ENCODE measurements around the gene SLIT3.

The SLIT3 gene

GRCh38 chr5:169288066-169288930 lies 12.6 kb downstream of the SLIT3 start:
- POLR2A ChIA-PET: no interaction called here
- TF ChIP-seq TARDBP (IDR thresholded peaks at IDR 0.05) (no peak), SUZ12 (IDR thresholded peaks at IDR 0.05) (no peak), FOXM1 (IDR thresholded peaks at IDR 0.05; ENCODE audit: borderline replicate concordance) (no peak), L3MBTL2 (conservative IDR thresholded peaks at IDR 0.05) (no peak), ZNF384 (IDR thresholded peaks at IDR 0.05) (no peak), NFRKB (IDR thresholded peaks at IDR 0.05) (no peak), ARNT (IDR thresholded peaks at IDR 0.05) (no peak), ELF4 (IDR thresholded peaks at IDR 0.05) (no peak), SP1 (IDR thresholded peaks at IDR 0.05) (no peak), PKNOX1 (IDR thresholded peaks at IDR 0.05) (no peak), FOXA1 (IDR thresholded peaks at IDR 0.05) (no peak), LEF1 (IDR thresholded peaks at IDR 0.05; ENCODE audit: borderline replicate concordance) (no peak)
- DNase-seq (ENCODE audit: extremely low spot score): no peak
- CTCF ChIA-PET: interaction anchor here (0.6 to 1.4 kb wide), 2 partner anchors 13 to 988 kb away, joined by 3 to 9 read pairs; partner anchors contain the start of gene SLIT3

- TF ChIP-seq L3MBTL2 (conservative IDR thresholded peaks at IDR 0.05): no peak
- TF ChIP-seq BHLHE40 (IDR thresholded peaks at IDR 0.05; ENCODE audit: borderline replicate concordance): no peak
- no peak for TF ChIP-seq CTBP1 (IDR thresholded peaks at IDR 0.05; ENCODE audit: borderline replicate concordance)
- TF ChIP-seq FOXM1 (IDR thresholded peaks at IDR 0.05; ENCODE audit: borderline replicate concordance): no peak
- TF ChIP-seq ARNT (IDR thresholded peaks at IDR 0.05): no peak
- no peak for TF ChIP-seq TARDBP (IDR thresholded peaks at IDR 0.05)
- TF ChIP-seq SUZ12 (IDR thresholded peaks at IDR 0.05): no peak
- no peak for TF ChIP-seq HDGF (IDR thresholded peaks at IDR 0.05; ENCODE audit: borderline replicate concordance)
- no peak for TF ChIP-seq NFRKB (IDR thresholded peaks at IDR 0.05)
- no peak for TF ChIP-seq ZNF384 (IDR thresholded peaks at IDR 0.05)
- no peak for TF ChIP-seq FOXA1 (IDR thresholded peaks at IDR 0.05)
- TF ChIP-seq FOXK2 (IDR thresholded peaks at IDR 0.05): no peak
- TF ChIP-seq ELF4 (IDR thresholded peaks at IDR 0.05): no peak
- TF ChIP-seq LEF1 (IDR thresholded peaks at IDR 0.05; ENCODE audit: borderline replicate concordance): no peak
- TF ChIP-seq SP1 (IDR thresholded peaks at IDR 0.05): no peak
- TF ChIP-seq PKNOX1 (IDR thresholded peaks at IDR 0.05): no peak
- ChIA-PET CTCF (no interaction called here), POLR2A (no interaction called here)
- DNase-seq (ENCODE audit: extremely low spot score): no peak
Observed at GRCh38 chr5:169287529-169287928, 13.4 kb downstream of the SLIT3 start.

GRCh38 chr5:169286572-169287300 lies 14.2 kb downstream of the SLIT3 start:
- CTCF ChIA-PET: interaction anchor here (0.5 to 0.7 kb wide), 2 partner anchors 140 to 278 kb away, joined by 3 to 8 read pairs; no protein-coding TSS in a partner anchor
- DNase-seq (ENCODE audit: extremely low spot score): no peak
- POLR2A ChIA-PET: no interaction called here
- TF ChIP-seq PKNOX1 (IDR thresholded peaks at IDR 0.05) (no peak), FOXM1 (IDR thresholded peaks at IDR 0.05; ENCODE audit: borderline replicate concordance) (no peak), LEF1 (IDR thresholded peaks at IDR 0.05; ENCODE audit: borderline replicate concordance) (no peak), ELF4 (IDR thresholded peaks at IDR 0.05) (no peak), FOXA1 (IDR thresholded peaks at IDR 0.05) (no peak), BHLHE40 (IDR thresholded peaks at IDR 0.05; ENCODE audit: borderline replicate concordance) (no peak), SP1 (IDR thresholded peaks at IDR 0.05) (no peak), ARNT (IDR thresholded peaks at IDR 0.05) (no peak), ZNF384 (IDR thresholded peaks at IDR 0.05) (no peak), SUZ12 (IDR thresholded peaks at IDR 0.05) (no peak), TARDBP (IDR thresholded peaks at IDR 0.05) (no peak), CTBP1 (IDR thresholded peaks at IDR 0.05; ENCODE audit: borderline replicate concordance) (no peak), L3MBTL2 (conservative IDR thresholded peaks at IDR 0.05) (no peak), NFRKB (IDR thresholded peaks at IDR 0.05) (no peak), FOXK2 (IDR thresholded peaks at IDR 0.05) (no peak)

GRCh38 chr5:169283887-169284286 lies 17.1 kb downstream of the SLIT3 start:
- no peak for DNase-seq (ENCODE audit: extremely low spot score)
- ChIA-PET POLR2A (no interaction called here), CTCF (no interaction called here)
- no peak for TF ChIP-seq ELF4 (IDR thresholded peaks at IDR 0.05)
- no peak for TF ChIP-seq ARNT (IDR thresholded peaks at IDR 0.05)
- TF ChIP-seq NFRKB (IDR thresholded peaks at IDR 0.05): no peak
- TF ChIP-seq FOXA1 (IDR thresholded peaks at IDR 0.05): no peak
- TF ChIP-seq FOXM1 (IDR thresholded peaks at IDR 0.05; ENCODE audit: borderline replicate concordance): no peak
- no peak for TF ChIP-seq SUZ12 (IDR thresholded peaks at IDR 0.05)
- no peak for TF ChIP-seq LEF1 (IDR thresholded peaks at IDR 0.05; ENCODE audit: borderline replicate concordance)
- no peak for TF ChIP-seq ZNF384 (IDR thresholded peaks at IDR 0.05)
- TF ChIP-seq CTBP1 (IDR thresholded peaks at IDR 0.05; ENCODE audit: borderline replicate concordance): no peak
- TF ChIP-seq SP1 (IDR thresholded peaks at IDR 0.05): no peak
- TF ChIP-seq FOXK2 (IDR thresholded peaks at IDR 0.05): no peak
- no peak for TF ChIP-seq L3MBTL2 (conservative IDR thresholded peaks at IDR 0.05)
- TF ChIP-seq BHLHE40 (IDR thresholded peaks at IDR 0.05; ENCODE audit: borderline replicate concordance): no peak
- no peak for TF ChIP-seq TARDBP (IDR thresholded peaks at IDR 0.05)
- no peak for TF ChIP-seq HDGF (IDR thresholded peaks at IDR 0.05; ENCODE audit: borderline replicate concordance)
- TF ChIP-seq PKNOX1 (IDR thresholded peaks at IDR 0.05): no peak
